ENCODE data around the gene DNM1. TPM values are rescaled to one million over a fixed set of nuclear protein-coding genes. Genes with fewer than 3 reads are reported as not detected.

The DNM1 gene
- total and polyA plus RNA-seq, 2 experiments from 2014 or later = 14.4 to 37.2 TPM

DNA sequence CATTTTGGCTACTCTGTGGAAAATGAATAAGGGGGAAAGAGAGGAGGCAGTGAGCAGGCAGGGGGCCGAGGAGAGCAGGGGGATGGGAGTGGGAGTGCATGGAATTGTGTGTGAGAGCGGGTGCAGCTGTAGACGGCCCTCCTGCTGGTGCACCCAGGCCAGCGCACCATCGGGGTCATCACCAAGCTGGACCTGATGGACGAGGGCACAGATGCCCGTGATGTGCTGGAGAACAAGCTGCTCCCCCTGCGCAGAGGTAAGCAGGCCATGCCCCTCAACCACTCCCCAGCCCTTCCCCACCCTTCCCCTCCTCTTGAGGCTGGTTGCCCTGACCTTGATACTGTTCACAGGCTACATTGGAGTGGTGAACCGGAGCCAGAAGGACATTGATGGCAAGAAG is 16.7 kb downstream of the DNM1 start:
- 97% methylated on average over 3 of the region's 9 CpGs for WGBS (ENCODE audit: low lambda C conversion rate, missing lambda C conversion rate)
- no peak overlapping the region for H3K4me3 ChIP-seq
- H3K4me1 ChIP-seq (ENCODE audit: insufficient read depth) = peaks cover 10% of the 10 kb centered on the region
- H3K27ac ChIP-seq = no peak overlapping the region
- H3K9me3 ChIP-seq (ENCODE audit: low read depth) = no peaks in the 10 kb centered on the region
- H3K9me2 ChIP-seq (replicated peaks; ENCODE audit: insufficient read depth) = no peaks in the 10 kb centered on the region
- TF ChIP-seq, protein P1, sequence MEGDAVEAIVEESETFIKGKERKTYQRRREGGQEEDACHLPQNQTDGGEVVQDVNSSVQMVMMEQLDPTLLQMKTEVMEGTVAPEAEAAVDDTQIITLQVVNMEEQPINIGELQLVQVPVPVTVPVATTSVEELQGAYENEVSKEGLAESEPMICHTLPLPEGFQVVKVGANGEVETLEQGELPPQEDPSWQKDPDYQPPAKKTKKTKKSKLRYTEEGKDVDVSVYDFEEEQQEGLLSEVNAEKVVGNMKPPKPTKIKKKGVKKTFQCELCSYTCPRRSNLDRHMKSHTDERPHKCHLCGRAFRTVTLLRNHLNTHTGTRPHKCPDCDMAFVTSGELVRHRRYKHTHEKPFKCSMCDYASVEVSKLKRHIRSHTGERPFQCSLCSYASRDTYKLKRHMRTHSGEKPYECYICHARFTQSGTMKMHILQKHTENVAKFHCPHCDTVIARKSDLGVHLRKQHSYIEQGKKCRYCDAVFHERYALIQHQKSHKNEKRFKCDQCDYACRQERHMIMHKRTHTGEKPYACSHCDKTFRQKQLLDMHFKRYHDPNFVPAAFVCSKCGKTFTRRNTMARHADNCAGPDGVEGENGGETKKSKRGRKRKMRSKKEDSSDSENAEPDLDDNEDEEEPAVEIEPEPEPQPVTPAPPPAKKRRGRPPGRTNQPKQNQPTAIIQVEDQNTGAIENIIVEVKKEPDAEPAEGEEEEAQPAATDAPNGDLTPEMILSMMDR (IDR thresholded peaks at IDR 0.05; ENCODE audit: poor library complexity) = no peak
- no peak for TF ChIP-seq EZH2phosphoT487 (IDR thresholded peaks at IDR 0.05; ENCODE audit: low read depth, severe bottlenecking, unreplicated experiment)
- no peak for TF ChIP-seq EZH2 (IDR thresholded peaks at IDR 0.05; ENCODE audit: borderline replicate concordance)
- no peaks in the 10 kb centered on the region for H3K79me2 ChIP-seq
- H4K20me1 ChIP-seq (ENCODE audit: insufficient read depth, poor library complexity, severe bottlenecking) = no peaks in the 10 kb centered on the region
- DNase-seq (ENCODE audit: low spot score) = no peak
- H3K27me3 ChIP-seq = no peaks in the 10 kb centered on the region
- H2AFZ ChIP-seq = no peak overlapping the region
- H3K36me3 ChIP-seq (replicated peaks; ENCODE audit: insufficient read depth, low read depth) = no peaks in the 10 kb centered on the region
- H3K4me2 ChIP-seq = no peak overlapping the region

DNA sequence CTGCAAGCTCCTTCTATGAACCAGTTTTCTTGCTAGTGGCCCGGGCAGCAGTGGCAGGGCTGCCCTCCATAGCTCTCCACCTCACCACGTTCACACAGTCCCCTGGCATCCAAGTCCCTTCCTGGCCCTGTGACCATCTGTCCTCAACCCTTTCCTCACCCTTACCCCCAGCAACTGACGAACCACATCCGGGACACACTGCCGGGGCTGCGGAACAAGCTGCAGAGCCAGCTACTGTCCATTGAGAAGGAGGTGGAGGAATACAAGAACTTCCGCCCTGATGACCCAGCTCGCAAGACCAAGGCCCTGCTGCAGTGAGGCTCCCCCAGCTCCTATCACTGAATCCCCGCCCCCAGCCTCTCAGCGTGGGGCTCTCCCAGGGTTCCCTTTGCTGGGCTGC is 18.8 kb downstream of the DNM1 start:
- DNase-seq (ENCODE audit: low spot score) = no peak
- no peak overlapping the region for H3K27ac ChIP-seq
- no peaks in the 10 kb centered on the region for H3K36me3 ChIP-seq (replicated peaks; ENCODE audit: insufficient read depth, low read depth)
- 92% methylated on average over 10 of the region's 10 CpGs for WGBS (ENCODE audit: low lambda C conversion rate, missing lambda C conversion rate)
- TF ChIP-seq EZH2 (IDR thresholded peaks at IDR 0.05; ENCODE audit: borderline replicate concordance) (no peak), EZH2phosphoT487 (IDR thresholded peaks at IDR 0.05; ENCODE audit: low read depth, severe bottlenecking, unreplicated experiment) (no peak)
- TF ChIP-seq, protein P1 (IDR thresholded peaks at IDR 0.05; ENCODE audit: poor library complexity) = no peak
- no peak overlapping the region for H3K4me3 ChIP-seq
- no peaks in the 10 kb centered on the region for H3K27me3 ChIP-seq
- no peaks in the 10 kb centered on the region for H4K20me1 ChIP-seq (ENCODE audit: insufficient read depth, poor library complexity, severe bottlenecking)
- no peak overlapping the region for H2AFZ ChIP-seq
- no peak overlapping the region for H3K4me2 ChIP-seq
- no peaks in the 10 kb centered on the region for H3K9me3 ChIP-seq (ENCODE audit: low read depth)
- H3K79me2 ChIP-seq = no peaks in the 10 kb centered on the region
- no peaks in the 10 kb centered on the region for H3K9me2 ChIP-seq (replicated peaks; ENCODE audit: insufficient read depth)
- H3K4me1 ChIP-seq (ENCODE audit: insufficient read depth) = no peaks in the 10 kb centered on the region

DNA sequence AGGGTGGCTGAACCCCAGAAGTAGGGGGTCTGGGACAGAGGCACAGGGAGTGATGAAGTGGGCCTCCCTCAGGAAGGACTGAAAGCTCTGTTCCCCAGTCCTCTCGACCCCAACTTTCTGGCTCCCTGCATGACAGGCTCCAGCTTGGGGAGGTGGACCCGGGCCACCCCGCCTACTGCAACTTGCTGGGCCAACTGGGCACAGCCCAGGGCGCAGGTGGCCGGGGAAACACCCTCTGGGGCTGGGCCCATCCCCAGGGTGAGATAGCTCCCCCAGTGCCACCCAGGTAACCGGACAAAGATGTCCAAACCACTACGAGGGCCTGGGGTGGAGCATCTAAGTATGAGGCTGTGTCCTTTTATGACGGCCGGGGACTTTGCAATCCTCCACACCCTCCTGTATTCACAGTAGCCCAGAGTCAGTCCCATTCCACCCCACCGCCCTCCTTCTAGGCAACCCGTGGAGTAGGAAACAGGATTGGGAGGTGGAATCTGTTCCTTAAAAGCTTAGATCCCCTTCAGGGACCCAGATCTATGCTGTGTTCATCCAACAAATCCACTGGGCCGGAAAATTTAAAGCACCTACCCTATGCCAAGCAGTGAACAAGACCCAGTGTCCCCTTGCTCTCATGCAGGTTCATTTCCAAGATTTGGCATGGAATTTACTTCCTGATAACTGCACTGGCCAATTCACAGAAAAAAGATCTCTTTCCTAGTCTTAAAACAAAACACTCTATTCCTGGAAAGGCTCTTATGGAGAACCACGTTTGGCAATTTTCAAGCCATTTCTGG is 19.9 kb downstream of the DNM1 start:
- TF ChIP-seq EZH2phosphoT487 (IDR thresholded peaks at IDR 0.05; ENCODE audit: low read depth, severe bottlenecking, unreplicated experiment) (no peak), EZH2 (IDR thresholded peaks at IDR 0.05; ENCODE audit: borderline replicate concordance) (no peak)
- TF ChIP-seq, protein P1 (IDR thresholded peaks at IDR 0.05; ENCODE audit: poor library complexity) = no peak
- no peak overlapping the region for H3K4me2 ChIP-seq
- DNase-seq (ENCODE audit: low spot score) = no peak
- H3K27ac ChIP-seq = no peak overlapping the region
- over 99% methylated on average over 13 of the region's 13 CpGs for WGBS (ENCODE audit: low lambda C conversion rate, missing lambda C conversion rate)
- H3K4me3 ChIP-seq = no peak overlapping the region
- no peaks in the 10 kb centered on the region for H3K4me1 ChIP-seq (ENCODE audit: insufficient read depth)
- H2AFZ ChIP-seq = no peak overlapping the region
- no peaks in the 10 kb centered on the region for H4K20me1 ChIP-seq (ENCODE audit: insufficient read depth, poor library complexity, severe bottlenecking)
- no peaks in the 10 kb centered on the region for H3K36me3 ChIP-seq (replicated peaks; ENCODE audit: insufficient read depth, low read depth)
- H3K79me2 ChIP-seq = no peaks in the 10 kb centered on the region
- H3K9me3 ChIP-seq (ENCODE audit: low read depth) = no peaks in the 10 kb centered on the region
- no peaks in the 10 kb centered on the region for H3K27me3 ChIP-seq
- no peaks in the 10 kb centered on the region for H3K9me2 ChIP-seq (replicated peaks; ENCODE audit: insufficient read depth)
